Astrocyte of the spinal cord (primary cell): ENCODE measurements around the gene CCDC86.

Source experiments
- DNase-seq: peaks from one replicate; pipeline ENCODE4 v3.0.0; 2011; ENCODE audit warnings: low read depth, low spot score
- H3K4me3 ChIP-seq: 2 replicates; pipeline ENCODE4 v1.5.1; 2011; ENCODE audit warnings: low read depth, mild to moderate bottlenecking, low read length, moderate library complexity
- CTCF ChIP-seq: IDR thresholded peaks from 2 replicates; pipeline ENCODE4 v1.5.1; 2012; ENCODE audit warnings: low read depth, mild to moderate bottlenecking, low read length, inconsistent platforms
- in situ Hi-C: cut with HindIII; loops from 2 replicates; pipeline ENCODE4 v1.10.0; 2017; ENCODE audit warnings: low sequenced_read_pairs

CCDC86 gene

GRCh38 chr11:60897496-60897895 lies 55.6 kb downstream of the CCDC86 start:
- DNase-seq: no peak
- TF ChIP-seq CTCF: no peak
- no peak overlapping the region for H3K4me3 ChIP-seq
- in situ Hi-C loops: no loop called here

GRCh38 chr11:60899046-60899936 lies 57.4 kb downstream of the CCDC86 start:
- no peak overlapping the region for H3K4me3 ChIP-seq
- TF ChIP-seq CTCF: peak; percentile 97
- in situ Hi-C loops: no loop called here
- DNase-seq: peak; percentile 71

- in situ Hi-C loops: no loop called here
- DNase-seq: no peak
- TF ChIP-seq CTCF: no peak
- no peak overlapping the region for H3K4me3 ChIP-seq
Measured at GRCh38 chr11:60899977-60900376, 58.1 kb downstream of the CCDC86 start.
